Cardiac atrium fibroblast (primary cell): ENCODE measurements around the gene YOD1. TPM values are rescaled to one million over a fixed set of nuclear protein-coding genes. Genes with fewer than 3 reads are reported as not detected.

ENCODE experiments used
- total RNA-seq: library from RNA; depleted of rRNA; stranded (reverse); fragments of >200 nt; gene quantifications from 2 replicates; pipeline ENCODE4 v1.2.3, GENCODE V29; 2015

YOD1 gene
- 3.8 and 4.5 TPM in 2 replicates for total RNA-seq

GRCh38 chr1:207051191-207051943 lies at the start of gene YOD1:
TSS of gene YOD1 (minus strand) at chr1:207051208. CDS start at chr1:207051030, 178 bp downstream.

DNA sequence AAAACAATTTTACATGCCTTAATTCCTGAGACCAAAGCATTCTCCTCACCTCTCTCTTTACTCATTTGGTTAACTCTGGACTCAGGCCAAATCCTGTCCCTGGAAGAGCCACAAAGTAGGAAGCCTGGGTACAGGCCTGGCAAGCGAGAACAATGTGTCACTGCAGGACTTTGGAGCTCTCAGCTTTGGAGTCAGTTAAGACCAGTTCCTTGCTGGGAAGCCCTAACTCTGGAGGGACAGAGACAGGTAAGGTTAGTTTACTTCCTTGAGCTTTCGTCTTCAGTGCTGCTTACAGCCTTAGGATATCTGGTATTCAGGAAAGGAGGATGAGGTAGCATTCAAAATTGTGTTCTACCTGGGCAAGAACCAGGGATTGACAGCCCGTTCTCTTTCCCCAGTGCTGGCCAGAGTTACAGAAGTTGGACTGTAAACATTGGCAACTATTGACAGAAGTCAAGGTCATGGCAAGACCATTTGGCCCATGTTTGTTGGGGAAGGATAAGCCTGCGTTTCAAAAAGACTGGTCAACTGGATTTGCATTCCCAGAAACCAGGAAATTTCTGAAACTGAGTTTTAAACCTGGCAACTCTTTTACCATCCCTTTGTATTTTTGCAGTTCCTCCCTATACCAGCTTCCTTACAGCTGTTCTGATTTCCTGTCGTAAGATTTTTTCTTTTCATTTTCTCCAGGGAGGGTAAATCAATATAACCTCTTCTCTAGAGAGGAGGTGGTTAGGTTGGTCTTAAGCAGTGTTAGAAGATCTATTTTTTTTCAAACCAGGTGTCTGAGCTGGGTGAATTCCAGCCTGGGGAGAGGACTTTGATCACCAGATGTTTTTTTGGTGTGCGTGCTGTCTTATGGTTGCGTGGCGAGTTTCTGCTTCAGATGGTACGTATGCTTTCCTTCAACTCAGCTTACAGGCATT lies 38.0 kb upstream of the YOD1 start, which contains the start of gene C4BPB:
Gene C4BPB, plus strand, starts transcription at position 160 of the 926 bp plus-strand sequence. Its CDS starts 672 bp downstream, at position 832.

DNA sequence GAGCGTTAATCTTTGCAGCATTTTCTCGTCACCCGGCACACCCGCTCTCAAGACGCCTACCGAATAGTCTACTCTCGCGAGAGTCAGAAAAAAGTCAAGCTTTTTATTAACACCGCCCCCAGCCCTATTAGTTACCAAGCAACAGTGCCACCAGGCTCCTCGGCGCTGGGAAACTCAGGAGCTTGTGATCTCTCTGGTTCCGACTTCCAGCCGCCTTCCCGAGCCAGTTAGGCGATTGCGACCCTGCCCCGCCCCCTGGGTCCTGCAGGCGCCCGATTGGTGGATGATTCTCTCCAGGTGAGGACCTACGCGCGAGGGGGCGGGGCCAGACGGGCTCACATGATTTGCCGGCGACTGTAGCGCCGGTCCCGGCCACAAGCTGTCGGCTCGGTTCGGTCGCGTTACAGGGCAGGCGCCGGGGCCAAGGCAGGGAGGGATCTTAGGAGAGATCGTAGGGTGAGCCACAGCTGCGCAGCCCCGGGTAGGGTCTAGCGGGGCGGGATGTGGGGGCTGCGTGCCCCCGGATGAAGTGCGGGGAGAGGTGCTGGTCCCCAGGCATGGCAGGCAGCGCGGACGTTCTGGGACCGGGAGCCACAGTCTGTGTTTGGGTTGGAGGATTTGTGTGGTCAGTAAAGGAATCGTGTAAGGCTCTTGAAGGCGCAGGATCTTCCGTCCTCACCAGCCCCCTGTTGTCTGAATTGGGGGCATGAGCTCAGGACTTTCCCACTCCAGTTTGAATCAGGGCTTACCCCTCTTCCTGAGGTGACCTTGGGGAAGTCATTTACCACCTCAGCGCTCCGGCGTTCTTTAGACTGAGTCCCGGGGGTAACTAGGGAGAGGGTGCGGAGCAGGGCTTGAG lies 2.1 kb upstream of the YOD1 start, which contains the start of gene PFKFB2:
Gene PFKFB2, plus strand, starts transcription at position 365 of the 859 bp plus-strand sequence. CDS start 1,443 bp downstream, outside the sequence.

DNA sequence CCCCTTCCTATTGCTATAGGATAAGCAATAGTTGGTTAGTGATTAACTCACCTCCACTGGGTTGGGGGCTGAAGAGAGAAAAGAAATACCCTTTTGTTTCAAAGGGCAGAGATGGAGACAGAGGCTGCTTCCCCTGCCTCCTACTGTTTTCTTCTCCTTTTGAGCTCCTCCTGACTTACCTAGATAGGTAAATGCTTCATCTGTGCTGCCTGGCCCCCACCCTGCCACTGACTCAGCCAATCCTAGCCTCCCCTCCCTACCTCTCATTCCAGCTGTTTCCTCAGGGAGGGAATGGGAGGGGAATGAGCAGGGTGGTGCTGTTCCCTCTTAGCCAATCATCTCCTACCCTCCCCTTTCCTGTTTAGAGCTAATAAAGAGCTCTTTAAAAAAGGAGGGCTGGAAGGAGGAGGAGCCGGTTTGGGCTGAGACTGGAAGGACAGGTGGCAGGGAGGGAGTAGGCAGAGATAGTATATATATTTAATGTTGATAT lies 18.4 kb downstream of the YOD1 start, which contains the start of gene C1orf116:
Gene C1orf116, minus strand, starts transcription at position 229 of the 490 bp plus-strand sequence. CDS start 5,158 bp downstream, outside the sequence.

Other genes with a start within 250 kb of the YOD1 start
- gene IL20, start 185.6 kb downstream of the YOD1 start, total RNA-seq, result not detected in 2 replicates
- 0.81 TPM in 1 of 2 replicates, not detected in the other for gene IL24, start 153.8 kb downstream of the YOD1 start, total RNA-seq
- gene FCMR, start 129.3 kb downstream of the YOD1 start, total RNA-seq, result 1.8 and 8.1 TPM in 2 replicates
- gene PIGR, start 104.7 kb downstream of the YOD1 start, total RNA-seq, result not detected in 2 replicates
- gene FCAMR, start 80.7 kb downstream of the YOD1 start, total RNA-seq, result not detected in 2 replicates
- gene C1orf116, start 18.5 kb downstream of the YOD1 start, total RNA-seq, result not detected in 2 replicates
- 0.72 and 2.4 TPM in 2 replicates for gene PFKFB2, start 2.1 kb upstream of the YOD1 start, total RNA-seq
- gene C4BPB, start 37.7 kb upstream of the YOD1 start, total RNA-seq, result not detected in 2 replicates
- under 0.01 TPM in 1 of 2 replicates, not detected in the other for gene C4BPA, start 53.0 kb upstream of the YOD1 start, total RNA-seq